Duodenal mucosa (tissue), 2 donors: ENCODE results near the gene SRSF11.
A peak's percentile ranks its signal among the peaks of the same experiment; 100 is the strongest.
"Not testable (repeated sequence)": the region's sequence is repeated elsewhere in the genome, so short reads cannot be mapped to it uniquely, and the experiment has no call there.

Source experiments
- H3K27ac ChIP-seq: one replicate; pipeline ENCODE4 v1.7.0; 2013; ENCODE audit warnings: low read depth, low read length
- H3K27me3 ChIP-seq, 2 donors: one replicate each; pipeline ENCODE4 v1.7.0; 2013; ENCODE audit warnings: low read length in 2 of 2, control low read depth in 1 of 2; ENCODE audit not compliant: insufficient read depth in 2 of 2, control insufficient read depth in 1 of 2
- H3K36me3 ChIP-seq, 2 donors: one replicate each; pipeline ENCODE4 v1.7.0; 2013; ENCODE audit warnings: low read length in 2 of 2, control low read depth in 1 of 2; ENCODE audit not compliant: insufficient read depth in 2 of 2, control insufficient read depth in 1 of 2
- H3K4me1 ChIP-seq, 2 donors: one replicate each; pipeline ENCODE4 v1.7.0; 2013; ENCODE audit warnings: low read length in 2 of 2, control low read depth in 1 of 2; ENCODE audit not compliant: insufficient read depth in 2 of 2, control insufficient read depth in 1 of 2
- H3K4me3 ChIP-seq, 2 donors: one replicate each; pipeline ENCODE4 v1.7.0; 2013; ENCODE audit warnings: low read length in 2 of 2, low read depth in 1 of 2
- H3K9ac ChIP-seq, 2 donors: one replicate each; pipeline ENCODE4 v1.7.0; 2013; ENCODE audit warnings: low read length in 2 of 2, low read depth in 1 of 2
- H3K9me3 ChIP-seq, 2 donors: one replicate each; pipeline ENCODE4 v1.7.0; 2013; ENCODE audit warnings: low read length in 2 of 2, control low read depth in 1 of 2; ENCODE audit not compliant: control insufficient read depth in 1 of 2

Gene SRSF11

DNA sequence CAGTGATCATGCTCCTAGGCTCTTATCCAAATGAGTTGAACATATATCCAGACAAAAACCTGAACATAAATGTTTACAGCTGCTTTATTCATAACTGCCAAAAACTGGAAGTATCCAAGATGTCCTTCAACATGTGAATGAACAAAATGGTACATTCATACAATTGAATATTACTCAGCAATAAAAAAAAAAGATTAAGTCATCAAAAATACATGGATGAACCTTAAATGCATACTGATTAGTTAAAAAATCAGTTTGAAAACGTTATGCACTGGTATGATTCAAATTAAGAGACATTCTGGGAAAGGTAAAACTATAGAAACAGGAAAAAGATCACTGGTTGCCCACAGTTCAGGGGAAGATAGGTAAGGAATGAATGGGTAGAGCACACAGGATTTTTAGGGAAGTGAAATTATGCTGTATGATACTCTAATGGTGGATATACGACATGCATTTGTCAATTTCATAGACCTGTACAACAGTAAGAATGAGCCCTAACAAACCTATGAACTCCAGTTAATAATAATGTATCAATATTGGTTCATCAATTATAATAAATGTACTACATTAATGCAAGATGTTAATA lies 18.9 kb upstream of the SRSF11 start:
- Histone ChIP-seq H3K27me3 (no peaks in the 10 kb centered on the region), H3K4me3 (no peak overlapping the region), H3K4me1 (peaks cover 21 to 27% of the 10 kb centered on the region in 2 donors), H3K27ac (no peak overlapping the region), H3K36me3 (no peaks in the 10 kb centered on the region), H3K9me3 (no peaks in the 10 kb centered on the region), H3K9ac (no peak overlapping the region)

DNA sequence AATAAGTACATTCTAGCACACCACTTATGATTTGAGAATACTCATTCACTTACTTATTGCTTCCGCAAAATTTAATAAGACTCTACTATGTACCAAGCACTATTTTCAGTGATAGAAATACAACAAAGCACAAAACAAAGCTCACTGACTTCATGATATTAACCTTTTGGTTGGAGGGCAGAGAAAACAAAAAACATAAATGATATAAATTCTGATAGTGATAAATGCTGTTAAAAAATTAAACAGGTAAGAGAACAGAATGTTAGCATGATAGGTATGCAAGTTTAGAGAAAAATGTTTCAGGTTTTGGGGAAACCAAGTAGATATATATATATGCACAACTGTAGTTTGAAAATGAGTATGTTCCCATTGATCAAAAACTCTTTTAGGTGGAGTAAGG lies 17.0 kb upstream of the SRSF11 start:
- Histone ChIP-seq H3K9me3 (no peaks in the 10 kb centered on the region), H3K9ac (peak overlapping the region in 1 of 2 donors; percentile 84), H3K36me3 (peaks cover 0 to 6% of the 10 kb centered on the region in 2 donors), H3K4me1 (peaks cover 27 to 30% of the 10 kb centered on the region in 2 donors), H3K4me3 (peak overlapping the region; percentile 88 to 95), H3K27ac (no peak overlapping the region), H3K27me3 (no peaks in the 10 kb centered on the region)

DNA sequence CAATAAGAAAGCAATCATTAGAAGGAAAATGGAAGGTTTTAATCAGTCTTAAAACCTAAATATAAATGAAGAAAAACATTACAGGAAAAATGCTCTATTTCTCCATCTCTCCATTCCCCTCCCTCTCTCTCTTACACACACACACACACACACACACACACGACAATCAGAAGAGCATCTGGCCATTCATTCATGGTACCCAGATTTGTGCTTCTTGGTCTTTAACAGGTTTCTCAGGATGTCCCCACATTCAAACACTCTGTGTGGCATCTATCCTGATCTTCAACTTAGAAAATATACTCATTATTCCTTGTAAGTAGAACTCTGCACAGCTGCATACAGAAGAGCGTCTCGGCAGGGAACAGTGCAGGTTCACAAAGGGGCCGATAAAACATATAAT lies 16.6 kb upstream of the SRSF11 start:
- Histone ChIP-seq H3K4me1 (peaks cover 27 to 30% of the 10 kb centered on the region in 2 donors), H3K9ac (peak overlapping the region; percentile 84 to 90), H3K36me3 (peaks cover 0 to 6% of the 10 kb centered on the region in 2 donors), H3K27me3 (no peaks in the 10 kb centered on the region), H3K27ac (no peak overlapping the region), H3K4me3 (peak overlapping the region; percentile 88 to 95), H3K9me3 (no peaks in the 10 kb centered on the region)

DNA sequence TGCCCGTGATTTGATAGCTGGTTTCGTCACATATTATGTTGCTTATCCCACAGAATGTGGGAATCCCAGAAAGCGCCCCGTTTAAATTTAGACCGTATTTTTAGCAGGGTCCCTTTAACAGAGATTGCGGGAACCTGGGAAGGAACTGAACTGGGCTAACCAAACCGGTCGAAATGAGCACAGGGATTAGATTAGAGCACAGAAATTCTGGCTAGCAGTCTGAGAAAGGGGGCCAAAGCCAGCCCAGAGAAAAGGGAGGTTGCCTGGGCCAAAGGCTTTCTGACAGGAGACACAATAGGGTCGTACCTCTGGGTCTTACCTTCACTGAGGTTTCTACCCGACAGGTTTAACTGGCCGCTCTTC lies 16.1 kb upstream of the SRSF11 start:
- Histone ChIP-seq H3K9ac (peak overlapping the region; percentile 84 to 90), H3K27me3 (no peaks in the 10 kb centered on the region), H3K27ac (peak overlapping the region; percentile 65), H3K4me1 (peaks cover 27 to 30% of the 10 kb centered on the region in 2 donors), H3K36me3 (peaks cover 0 to 6% of the 10 kb centered on the region in 2 donors), H3K9me3 (no peaks in the 10 kb centered on the region), H3K4me3 (peak overlapping the region; percentile 88 to 95)

DNA sequence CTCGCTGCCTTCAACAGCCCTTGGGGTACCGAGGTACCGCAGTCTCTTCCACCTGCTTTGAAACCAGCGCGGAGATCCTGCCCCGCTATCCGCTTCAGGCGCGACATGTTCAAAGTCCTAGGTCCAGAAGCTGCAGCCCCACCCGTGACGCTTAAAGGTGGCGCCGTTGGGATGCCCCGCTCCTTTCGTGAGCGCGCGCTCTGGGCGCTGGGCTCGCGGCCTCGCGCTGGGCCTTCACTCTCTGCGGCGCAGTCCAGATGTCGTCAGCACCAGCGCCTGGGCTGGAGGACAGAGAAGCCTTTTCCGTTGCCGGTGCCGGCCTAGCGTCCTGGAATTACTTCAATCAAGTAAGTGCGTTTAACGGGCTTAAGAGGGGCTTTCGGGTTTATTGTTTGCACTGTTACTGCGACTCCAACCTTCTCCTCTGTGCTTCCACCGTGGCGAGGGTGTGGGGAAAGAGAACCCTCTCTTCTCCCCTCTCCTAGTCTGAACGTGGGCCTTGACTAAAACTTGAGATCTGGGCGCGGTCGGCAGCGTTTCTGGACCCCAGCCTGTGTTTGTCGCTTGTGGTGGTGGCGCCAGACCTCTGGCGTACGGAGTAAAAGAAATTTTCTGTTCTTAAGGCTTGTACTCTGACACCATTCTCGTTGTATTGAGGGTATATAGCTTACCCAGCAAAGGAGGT lies 15.6 kb upstream of the SRSF11 start, which contains the start of gene LRRC40:
TSS of gene LRRC40 (minus strand) at position 146 of the 685 bp plus-strand sequence. CDS start at position 107, 39 bp downstream.
- Histone ChIP-seq H3K27ac (peak within 1 kb of the TSS; percentile 74), H3K4me1 (peaks cover 27 to 30% of the 10 kb centered on the region in 2 donors), H3K27me3 (no peaks in the 10 kb centered on the region)

DNA sequence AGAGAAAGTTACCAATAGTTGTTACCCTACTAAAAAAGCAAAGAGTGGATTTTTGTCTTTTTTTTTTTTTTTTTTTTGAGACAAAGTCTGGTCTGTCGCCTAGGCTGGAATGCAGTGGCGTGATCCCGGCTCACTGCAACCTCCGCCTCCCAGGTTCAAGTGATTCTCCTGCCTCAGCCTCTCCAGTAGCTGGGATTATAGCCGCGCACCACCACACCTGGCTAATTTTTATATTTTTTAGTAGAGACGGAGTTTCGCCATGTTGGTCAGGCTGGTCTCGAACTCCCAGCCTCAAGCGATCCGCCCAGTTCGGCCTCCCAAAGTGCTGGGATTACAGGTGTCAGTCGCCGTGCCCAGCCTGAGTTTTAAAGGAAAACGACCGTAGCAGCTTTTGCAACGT lies 14.3 kb upstream of the SRSF11 start:
- not testable (repeated sequence) for H3K9me3 ChIP-seq, H3K36me3 ChIP-seq, H3K27me3 ChIP-seq, H3K27ac ChIP-seq
- Histone ChIP-seq H3K9ac (peak overlapping the region in 1 of 2 donors; percentile 84), H3K4me1 (peaks cover 27 to 30% of the 10 kb centered on the region in 2 donors), H3K4me3 (peak overlapping the region; percentile 88 to 95)

More for the DNA sequence above, 15.6 kb upstream of the SRSF11 start, which contains the start of gene LRRC40:
- Histone ChIP-seq H3K9ac (peak within 1 kb of the TSS; percentile 84 to 90), H3K4me3 (peak within 1 kb of the TSS; percentile 88 to 95), H3K9me3 (no peaks in the 10 kb centered on the region), H3K36me3 (peaks cover 0 to 6% of the 10 kb centered on the region in 2 donors)

DNA sequence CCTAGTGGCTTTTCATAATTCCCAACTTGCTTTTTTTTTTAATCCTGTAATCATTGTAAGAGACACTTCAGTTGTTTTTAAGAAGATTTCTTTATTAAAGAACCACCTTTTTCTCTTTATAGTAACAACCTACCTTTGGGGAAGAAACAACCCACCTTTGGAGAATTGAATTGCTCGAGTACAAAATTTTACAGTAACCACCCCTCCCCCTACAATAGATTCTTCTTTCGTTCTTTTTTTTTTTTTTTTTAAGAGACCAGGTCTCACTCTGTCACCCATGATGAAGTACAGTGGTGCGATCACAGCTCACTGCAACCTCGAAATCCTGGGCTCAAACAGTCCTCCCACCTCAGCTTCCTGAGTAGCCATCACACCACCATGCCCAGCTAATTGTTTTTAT lies 13.7 kb upstream of the SRSF11 start:
- Histone ChIP-seq H3K9me3 (no peaks in the 10 kb centered on the region), H3K4me3 (no peak overlapping the region), H3K36me3 (peaks cover 0 to 6% of the 10 kb centered on the region in 2 donors), H3K9ac (no peak overlapping the region), H3K27ac (no peak overlapping the region), H3K27me3 (no peaks in the 10 kb centered on the region), H3K4me1 (peaks cover 27 to 30% of the 10 kb centered on the region in 2 donors)

DNA sequence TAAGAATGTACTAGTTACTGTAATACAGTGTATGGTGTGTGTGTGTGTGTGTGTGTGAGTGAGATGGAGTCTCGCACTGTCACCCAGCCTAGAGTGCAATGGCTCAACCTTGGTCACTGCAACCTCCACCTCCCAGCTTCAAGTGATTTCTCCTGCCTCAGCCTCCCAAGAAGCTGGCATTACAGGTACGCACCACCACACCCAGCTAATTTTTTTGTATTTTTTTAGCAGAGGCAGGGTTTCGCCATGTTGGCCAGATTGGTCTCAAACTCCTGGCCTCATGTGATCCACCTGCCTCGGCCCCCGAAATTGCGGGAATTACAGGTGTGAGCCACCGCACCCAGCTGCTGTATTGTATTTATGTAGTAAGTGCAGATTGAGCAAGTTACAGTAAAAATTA lies 12.9 kb upstream of the SRSF11 start:
- Histone ChIP-seq H3K36me3 (peaks cover 0 to 8% of the 10 kb centered on the region in 2 donors), H3K27ac (no peak overlapping the region), H3K4me3 (no peak overlapping the region), H3K27me3 (no peaks in the 10 kb centered on the region), H3K9me3 (no peaks in the 10 kb centered on the region), H3K9ac (no peak overlapping the region), H3K4me1 (peaks cover 27% of the 10 kb centered on the region in 2 donors)

DNA sequence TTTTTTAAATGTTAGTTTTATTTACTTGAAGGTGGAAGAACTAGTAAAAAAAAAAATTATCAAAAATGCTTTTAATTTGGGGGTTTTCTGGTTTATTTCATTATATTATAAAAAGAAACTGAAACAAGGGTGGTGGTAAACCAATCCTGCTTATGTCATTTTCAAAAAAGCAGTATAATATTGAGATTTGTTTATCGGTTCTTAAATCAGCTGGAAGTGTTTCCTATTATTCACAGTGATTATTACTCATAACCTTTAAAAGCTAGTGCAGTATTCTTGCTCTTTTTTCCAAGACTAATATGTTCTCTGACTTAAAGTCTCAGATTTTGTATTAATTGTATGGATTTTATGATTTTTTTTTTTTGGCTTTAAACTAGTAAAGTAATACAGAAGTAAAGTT lies 10.4 kb upstream of the SRSF11 start:
- H3K27me3 ChIP-seq: no peaks in the 10 kb centered on the region
- no peak overlapping the region for H3K4me3 ChIP-seq
- no peak overlapping the region for H3K27ac ChIP-seq
- no peak overlapping the region for H3K9ac ChIP-seq
- H3K9me3 ChIP-seq: no peaks in the 10 kb centered on the region
- peaks cover 12 to 15% of the 10 kb centered on the region in 2 donors for H3K4me1 ChIP-seq
- H3K36me3 ChIP-seq: peaks cover 4 to 16% of the 10 kb centered on the region in 2 donors

DNA sequence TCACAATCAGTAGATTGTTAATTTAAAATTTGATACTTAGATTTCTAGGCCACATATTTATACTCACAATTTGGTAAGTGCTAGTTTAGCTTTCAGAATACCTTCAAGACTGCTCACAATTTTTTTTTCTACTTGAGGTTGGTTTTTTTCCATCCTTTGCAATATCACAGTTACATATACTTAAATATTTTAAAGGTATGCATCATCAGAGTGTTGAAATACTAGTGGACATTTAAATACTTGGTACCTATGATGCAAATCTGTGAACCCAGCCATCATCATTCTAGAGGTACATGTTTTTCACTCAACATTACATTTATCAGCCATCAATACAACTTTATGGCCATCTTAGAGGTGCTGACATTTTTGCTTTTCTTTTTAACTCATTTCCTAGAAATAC lies 9.6 kb upstream of the SRSF11 start:
- H3K36me3 ChIP-seq: peaks cover 4 to 16% of the 10 kb centered on the region in 2 donors
- peaks cover 8 to 12% of the 10 kb centered on the region in 2 donors for H3K4me1 ChIP-seq
- H3K4me3 ChIP-seq: no peak overlapping the region
- no peaks in the 10 kb centered on the region for H3K9me3 ChIP-seq
- no peak overlapping the region for H3K27ac ChIP-seq
- H3K9ac ChIP-seq: no peak overlapping the region
- H3K27me3 ChIP-seq: no peaks in the 10 kb centered on the region
